Measurements from ENCODE around the gene STARD10.

DNA sequence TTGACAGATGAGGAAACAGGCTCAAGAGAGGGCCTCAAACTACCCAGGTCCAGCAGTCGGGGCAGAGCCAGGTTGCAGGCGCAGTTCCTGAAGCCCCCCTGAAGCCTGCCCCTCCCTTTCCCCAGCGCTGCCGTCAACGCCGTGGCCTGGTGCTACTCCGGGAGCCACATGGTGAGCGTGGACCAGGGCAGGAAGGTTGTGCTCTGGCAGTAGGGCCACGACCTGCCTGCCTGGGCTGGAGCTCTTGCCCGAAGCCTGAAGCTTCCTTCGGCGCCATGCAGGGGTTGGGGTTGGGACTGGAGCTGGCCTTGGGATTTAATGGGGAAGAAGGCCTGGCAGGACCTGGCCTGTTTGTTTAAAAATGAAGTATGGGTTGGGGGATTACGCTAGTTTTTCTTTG, 35.3 kb upstream of the STARD10 start:
- TF ChIP-seq, protein P1, sequence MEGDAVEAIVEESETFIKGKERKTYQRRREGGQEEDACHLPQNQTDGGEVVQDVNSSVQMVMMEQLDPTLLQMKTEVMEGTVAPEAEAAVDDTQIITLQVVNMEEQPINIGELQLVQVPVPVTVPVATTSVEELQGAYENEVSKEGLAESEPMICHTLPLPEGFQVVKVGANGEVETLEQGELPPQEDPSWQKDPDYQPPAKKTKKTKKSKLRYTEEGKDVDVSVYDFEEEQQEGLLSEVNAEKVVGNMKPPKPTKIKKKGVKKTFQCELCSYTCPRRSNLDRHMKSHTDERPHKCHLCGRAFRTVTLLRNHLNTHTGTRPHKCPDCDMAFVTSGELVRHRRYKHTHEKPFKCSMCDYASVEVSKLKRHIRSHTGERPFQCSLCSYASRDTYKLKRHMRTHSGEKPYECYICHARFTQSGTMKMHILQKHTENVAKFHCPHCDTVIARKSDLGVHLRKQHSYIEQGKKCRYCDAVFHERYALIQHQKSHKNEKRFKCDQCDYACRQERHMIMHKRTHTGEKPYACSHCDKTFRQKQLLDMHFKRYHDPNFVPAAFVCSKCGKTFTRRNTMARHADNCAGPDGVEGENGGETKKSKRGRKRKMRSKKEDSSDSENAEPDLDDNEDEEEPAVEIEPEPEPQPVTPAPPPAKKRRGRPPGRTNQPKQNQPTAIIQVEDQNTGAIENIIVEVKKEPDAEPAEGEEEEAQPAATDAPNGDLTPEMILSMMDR (conservative IDR thresholded peaks at IDR 0.05; ENCODE audit: low read length): no peak
- no peak for TF ChIP-seq EZH2phosphoT487 (IDR thresholded peaks at IDR 0.05; ENCODE audit: borderline replicate concordance, low read depth, low read length)

Measured in OCI-LY7 (cell line).